Prostate gland (tissue), 2 donors: ENCODE results near the gene KRTAP5-9. TPM values are rescaled to one million over a fixed set of nuclear protein-coding genes. Genes with fewer than 3 reads are reported as not detected.
"Not testable (repeated sequence)": the region's sequence is repeated elsewhere in the genome, so short reads cannot be mapped to it uniquely, and the experiment has no call there.

Experiments
- DNase-seq: peaks from one replicate; pipeline ENCODE4 v3.0.0-alpha.2; 2019; ENCODE audit warnings: low spot score
- H3K27ac ChIP-seq, 2 donors: fragments of 200-600 bp; sonication (generic); 2 replicates each; pipeline ENCODE4 v1.5.1; 2017 to 2019
- H3K27me3 ChIP-seq: fragments of 200-600 bp; sonication (generic); replicated peaks from 2 replicates; pipeline ENCODE4 v1.5.1; 2019; ENCODE audit not compliant: insufficient read depth
- H3K36me3 ChIP-seq, 2 donors: fragments of 200-600 bp; sonication (generic); 1 replicate in 1 of 2; 2 replicates in 1 of 2; pipeline versions ENCODE4 v1.5.1 to v1.8.1; 2017 to 2019
- H3K4me1 ChIP-seq: fragments of 200-600 bp; sonication (generic); replicated peaks from 2 replicates; pipeline ENCODE4 v1.5.1; 2019
- H3K4me3 ChIP-seq, 2 donors: fragments of 200-600 bp; sonication (generic); 2 replicates each; pipeline ENCODE4 v1.5.1; 2017 to 2019
- H3K9me3 ChIP-seq: fragments of 200-600 bp; sonication (generic); 2 replicates; pipeline ENCODE4 v1.5.1; 2017
- CTCF ChIP-seq, 4 experiments: fragments of 200-600 bp in 2 of 4; fragments of 450-650 bp in 2 of 4; sonication (generic) in 2 of 4; IDR thresholded peaks; 1 replicate in 3 of 4; 2 replicates in 1 of 4; pipeline ENCODE4 v1.5.1; 2016 to 2019; ENCODE audit warnings: antibody characterized with exemption in 4 of 4, mild to moderate bottlenecking in 2 of 4, moderate library complexity in 2 of 4
- POLR2A ChIP-seq: fragments of 450-650 bp; IDR thresholded peaks from one replicate; pipeline ENCODE4 v1.6.1; 2016; ENCODE audit warnings: antibody characterized with exemption, mild to moderate bottlenecking
- POLR2AphosphoS5 ChIP-seq: sonication (generic); formaldehyde crosslinking; IDR thresholded peaks from one replicate; pipeline ENCODE4 v1.6.1; 2017; ENCODE audit warnings: antibody characterized with exemption
- WGBS: methylation state at CpG from one replicate; pipeline ENCODE4 v1.1.5; 2018; 5-methylcytosine and 5-hydroxymethylcytosine counted together
- intact Hi-C: fragments of 100-400 bp; cut with DNase I; formaldehyde crosslinking; loops from one replicate; pipeline ENCODE4 v1.14.2; 2022
- total RNA-seq, 2 donors: library from RNA; depleted of rRNA; stranded (reverse); fragments of >200 nt; gene quantifications; one replicate each; pipeline ENCODE4 v1.1.0, GENCODE V29; 2016

Gene KRTAP5-9
- total RNA-seq, 2 donors from 2014 or later, result 2.2 TPM; not detected in 1

- H3K4me3 ChIP-seq, result no peak overlapping the region
- intact Hi-C loops, result no loop called here
- no peaks in the 10 kb centered on the region for H3K9me3 ChIP-seq
- no peaks in the 10 kb centered on the region for H3K36me3 ChIP-seq
- no peaks in the 10 kb centered on the region for H3K4me1 ChIP-seq
- no peak for TF ChIP-seq POLR2A
- TF ChIP-seq POLR2AphosphoS5, result no peak
- no peak for TF ChIP-seq CTCF (IDR thresholded peaks at IDR 0.05)
- H3K27me3 ChIP-seq, result no peaks in the 10 kb centered on the region
- H3K27ac ChIP-seq, result no peak overlapping the region
- DNase-seq, result no peak
Measured at GRCh38 chr11:71562120-71562519, 13.9 kb downstream of the KRTAP5-9 start.

GRCh38 chr11:71563406-71563805 lies 15.2 kb downstream of the KRTAP5-9 start:
- Histone ChIP-seq H3K4me1 (no peaks in the 10 kb centered on the region), H3K4me3 (no peak overlapping the region), H3K27me3 (no peaks in the 10 kb centered on the region), H3K9me3 (no peaks in the 10 kb centered on the region), H3K27ac (no peak overlapping the region), H3K36me3 (no peaks in the 10 kb centered on the region)
- DNase-seq, result no peak
- TF ChIP-seq POLR2A, result no peak
- no peak for TF ChIP-seq POLR2AphosphoS5
- no peak for TF ChIP-seq CTCF (IDR thresholded peaks at IDR 0.05)
- intact Hi-C loops, result no loop called here
- whole genome bisulfite sequencing, result 35% methylated on average over 8 of the region's 8 CpGs

- H3K36me3 ChIP-seq, result no peaks in the 10 kb centered on the region
- WGBS, result 92% methylated on average over 4 of the region's 4 CpGs
- TF ChIP-seq CTCF (IDR thresholded peaks at IDR 0.05) (no peak), POLR2A (no peak), POLR2AphosphoS5 (no peak)
- H3K27ac ChIP-seq, result no peak overlapping the region
- H3K4me1 ChIP-seq, result no peaks in the 10 kb centered on the region
- no peak overlapping the region for H3K4me3 ChIP-seq
- intact Hi-C loops, result no loop called here
- no peak for DNase-seq
- no peaks in the 10 kb centered on the region for H3K27me3 ChIP-seq
- H3K9me3 ChIP-seq, result no peaks in the 10 kb centered on the region
Measured at GRCh38 chr11:71564430-71564829, 16.2 kb downstream of the KRTAP5-9 start.

GRCh38 chr11:71565263-71565662 lies 17.0 kb downstream of the KRTAP5-9 start, which contains the start of gene KRTAP5-10:
TSS of gene KRTAP5-10 (plus strand) at chr11:71565563. CDS start at chr11:71565588, 25 bp downstream.
- no peak within 1 kb of the TSS for H3K4me3 ChIP-seq
- H3K36me3 ChIP-seq, result no peaks in the 10 kb centered on the region
- no peak for DNase-seq
- H3K9me3 ChIP-seq, result no peaks in the 10 kb centered on the region
- no peaks in the 10 kb centered on the region for H3K27me3 ChIP-seq
- TF ChIP-seq POLR2AphosphoS5 (no peak), POLR2A (no peak), CTCF (IDR thresholded peaks at IDR 0.05) (no peak)
- intact Hi-C loops, result no loop called here
- no peaks in the 10 kb centered on the region for H3K4me1 ChIP-seq
- H3K27ac ChIP-seq, result no peak within 1 kb of the TSS
- WGBS, result 36% methylated on average over 5 of the region's 5 CpGs

- Histone ChIP-seq H3K4me1 (no peaks in the 10 kb centered on the region), H3K4me3 (no peak overlapping the region), H3K27ac (no peak overlapping the region), H3K9me3 (no peaks in the 10 kb centered on the region), H3K36me3 (no peaks in the 10 kb centered on the region), H3K27me3 (no peaks in the 10 kb centered on the region)
- TF ChIP-seq POLR2A, result no peak
- no peak for TF ChIP-seq POLR2AphosphoS5
- no peak for TF ChIP-seq CTCF (IDR thresholded peaks at IDR 0.05)
- DNase-seq, result no peak
- 72% methylated on average over 10 of the region's 10 CpGs for WGBS
- intact Hi-C loops, result no loop called here
Measured at GRCh38 chr11:71566081-71566620, 17.9 kb downstream of the KRTAP5-9 start.

GRCh38 chr11:71566626-71567599 lies 18.7 kb downstream of the KRTAP5-9 start:
- 69% methylated on average over 21 of the region's 21 CpGs for WGBS
- H3K36me3 ChIP-seq, DNase-seq, H3K27ac ChIP-seq, H3K9me3 ChIP-seq, intact Hi-C loops, H3K27me3 ChIP-seq, H3K4me1 ChIP-seq, H3K4me3 ChIP-seq: not testable (repeated sequence)

GRCh38 chr11:71567633-71568032 lies 19.4 kb downstream of the KRTAP5-9 start:
- H3K36me3 ChIP-seq, H3K9me3 ChIP-seq, DNase-seq, H3K4me1 ChIP-seq, intact Hi-C loops, H3K4me3 ChIP-seq, H3K27me3 ChIP-seq, H3K27ac ChIP-seq: not testable (repeated sequence)
- WGBS, result 77% methylated on average over 8 of the region's 8 CpGs
